SK-N-SH (cell line): Measurements from ENCODE around the gene PRAMEF5.
"Not testable (repeated sequence)": the region's sequence is repeated elsewhere in the genome, so short reads cannot be mapped to it uniquely, and the experiment has no call there.

Experiments
- CHD2 ChIP-seq: fragments of 150-350 bp; IDR thresholded peaks from 2 replicates; pipeline ENCODE4 v1.6.1; 2018; ENCODE audit warnings: low read length; ENCODE audit not compliant: partially characterized antibody
- FOXM1 ChIP-seq: IDR thresholded peaks from 2 replicates; pipeline ENCODE4 v1.4.0; 2012; ENCODE audit warnings: low read depth, mild to moderate bottlenecking
- MEF2A ChIP-seq: IDR thresholded peaks from 2 replicates; pipeline ENCODE4 v1.4.0; 2012; ENCODE audit warnings: low read depth, borderline replicate concordance
- POLR2AphosphoS5 ChIP-seq: IDR thresholded peaks from 2 replicates; pipeline ENCODE4 v1.6.1; 2012; ENCODE audit warnings: low read depth, low read length
- RAD21 ChIP-seq: IDR thresholded peaks from 2 replicates; pipeline ENCODE4 v1.6.1; 2012; ENCODE audit warnings: mild to moderate bottlenecking, low read length
- RFX5 ChIP-seq: IDR thresholded peaks from 2 replicates; pipeline ENCODE4 v1.6.1; 2012; ENCODE audit warnings: mild to moderate bottlenecking, improper control_type of control experiment, low read length
- TEAD4 ChIP-seq: IDR thresholded peaks from 2 replicates; pipeline ENCODE4 v1.4.0; 2012; ENCODE audit warnings: mild to moderate bottlenecking, borderline replicate concordance; ENCODE audit not compliant: insufficient read depth
- TF ChIP-seq, protein P1 (sequence below): fragments of 200-600 bp; sonication (generic); IDR thresholded peaks from 2 replicates; pipeline ENCODE4 v1.6.1; 2017; ENCODE audit warnings: antibody characterized with exemption, mild to moderate bottlenecking, moderate library complexity
- TF ChIP-seq, protein P2 (sequence below): IDR thresholded peaks from 2 replicates; pipeline ENCODE4 v1.6.1; 2012; ENCODE audit warnings: mild to moderate bottlenecking, low read depth, low read length, moderate library complexity
- TF ChIP-seq, protein P3 (sequence below): IDR thresholded peaks from 2 replicates; pipeline ENCODE4; 2012

DNA sequence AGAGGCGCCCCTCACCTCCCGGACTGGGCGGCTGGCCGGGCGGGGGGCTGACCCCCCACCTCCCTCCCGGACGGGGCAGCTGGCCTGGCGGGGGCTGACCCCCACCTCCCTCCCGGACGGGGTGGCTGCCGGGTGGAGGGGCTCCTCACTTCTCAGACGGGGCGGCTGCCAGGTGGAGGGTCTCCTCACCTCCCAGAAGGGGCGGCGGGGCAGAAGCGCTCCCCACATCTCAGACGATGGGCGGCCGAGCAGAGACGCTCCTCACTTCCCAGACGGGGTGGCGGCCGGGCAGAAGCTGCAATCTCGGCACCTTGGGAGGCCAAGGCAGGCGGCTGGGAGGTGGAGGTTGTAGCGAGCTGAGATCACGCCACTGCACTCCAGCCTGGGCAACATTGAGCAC is 44.7 kb downstream of the PRAMEF5 start:
- TF ChIP-seq, protein P1, sequence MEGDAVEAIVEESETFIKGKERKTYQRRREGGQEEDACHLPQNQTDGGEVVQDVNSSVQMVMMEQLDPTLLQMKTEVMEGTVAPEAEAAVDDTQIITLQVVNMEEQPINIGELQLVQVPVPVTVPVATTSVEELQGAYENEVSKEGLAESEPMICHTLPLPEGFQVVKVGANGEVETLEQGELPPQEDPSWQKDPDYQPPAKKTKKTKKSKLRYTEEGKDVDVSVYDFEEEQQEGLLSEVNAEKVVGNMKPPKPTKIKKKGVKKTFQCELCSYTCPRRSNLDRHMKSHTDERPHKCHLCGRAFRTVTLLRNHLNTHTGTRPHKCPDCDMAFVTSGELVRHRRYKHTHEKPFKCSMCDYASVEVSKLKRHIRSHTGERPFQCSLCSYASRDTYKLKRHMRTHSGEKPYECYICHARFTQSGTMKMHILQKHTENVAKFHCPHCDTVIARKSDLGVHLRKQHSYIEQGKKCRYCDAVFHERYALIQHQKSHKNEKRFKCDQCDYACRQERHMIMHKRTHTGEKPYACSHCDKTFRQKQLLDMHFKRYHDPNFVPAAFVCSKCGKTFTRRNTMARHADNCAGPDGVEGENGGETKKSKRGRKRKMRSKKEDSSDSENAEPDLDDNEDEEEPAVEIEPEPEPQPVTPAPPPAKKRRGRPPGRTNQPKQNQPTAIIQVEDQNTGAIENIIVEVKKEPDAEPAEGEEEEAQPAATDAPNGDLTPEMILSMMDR = not testable (repeated sequence)
- TF ChIP-seq, protein P2, sequence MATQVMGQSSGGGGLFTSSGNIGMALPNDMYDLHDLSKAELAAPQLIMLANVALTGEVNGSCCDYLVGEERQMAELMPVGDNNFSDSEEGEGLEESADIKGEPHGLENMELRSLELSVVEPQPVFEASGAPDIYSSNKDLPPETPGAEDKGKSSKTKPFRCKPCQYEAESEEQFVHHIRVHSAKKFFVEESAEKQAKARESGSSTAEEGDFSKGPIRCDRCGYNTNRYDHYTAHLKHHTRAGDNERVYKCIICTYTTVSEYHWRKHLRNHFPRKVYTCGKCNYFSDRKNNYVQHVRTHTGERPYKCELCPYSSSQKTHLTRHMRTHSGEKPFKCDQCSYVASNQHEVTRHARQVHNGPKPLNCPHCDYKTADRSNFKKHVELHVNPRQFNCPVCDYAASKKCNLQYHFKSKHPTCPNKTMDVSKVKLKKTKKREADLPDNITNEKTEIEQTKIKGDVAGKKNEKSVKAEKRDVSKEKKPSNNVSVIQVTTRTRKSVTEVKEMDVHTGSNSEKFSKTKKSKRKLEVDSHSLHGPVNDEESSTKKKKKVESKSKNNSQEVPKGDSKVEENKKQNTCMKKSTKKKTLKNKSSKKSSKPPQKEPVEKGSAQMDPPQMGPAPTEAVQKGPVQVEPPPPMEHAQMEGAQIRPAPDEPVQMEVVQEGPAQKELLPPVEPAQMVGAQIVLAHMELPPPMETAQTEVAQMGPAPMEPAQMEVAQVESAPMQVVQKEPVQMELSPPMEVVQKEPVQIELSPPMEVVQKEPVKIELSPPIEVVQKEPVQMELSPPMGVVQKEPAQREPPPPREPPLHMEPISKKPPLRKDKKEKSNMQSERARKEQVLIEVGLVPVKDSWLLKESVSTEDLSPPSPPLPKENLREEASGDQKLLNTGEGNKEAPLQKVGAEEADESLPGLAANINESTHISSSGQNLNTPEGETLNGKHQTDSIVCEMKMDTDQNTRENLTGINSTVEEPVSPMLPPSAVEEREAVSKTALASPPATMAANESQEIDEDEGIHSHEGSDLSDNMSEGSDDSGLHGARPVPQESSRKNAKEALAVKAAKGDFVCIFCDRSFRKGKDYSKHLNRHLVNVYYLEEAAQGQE = not testable (repeated sequence)
- not testable (repeated sequence) for TF ChIP-seq TEAD4, CHD2, RAD21, FOXM1, POLR2AphosphoS5, MEF2A, RFX5
- TF ChIP-seq, protein P3, sequence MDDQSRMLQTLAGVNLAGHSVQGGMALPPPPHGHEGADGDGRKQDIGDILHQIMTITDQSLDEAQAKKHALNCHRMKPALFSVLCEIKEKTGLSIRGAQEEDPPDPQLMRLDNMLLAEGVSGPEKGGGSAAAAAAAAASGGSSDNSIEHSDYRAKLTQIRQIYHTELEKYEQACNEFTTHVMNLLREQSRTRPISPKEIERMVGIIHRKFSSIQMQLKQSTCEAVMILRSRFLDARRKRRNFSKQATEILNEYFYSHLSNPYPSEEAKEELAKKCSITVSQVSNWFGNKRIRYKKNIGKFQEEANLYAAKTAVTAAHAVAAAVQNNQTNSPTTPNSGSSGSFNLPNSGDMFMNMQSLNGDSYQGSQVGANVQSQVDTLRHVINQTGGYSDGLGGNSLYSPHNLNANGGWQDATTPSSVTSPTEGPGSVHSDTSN = not testable (repeated sequence)
